ENCODE measurements around the gene PPIE.
"Not testable (repeated sequence)": the region's sequence is repeated elsewhere in the genome, so short reads cannot be mapped to it uniquely, and the experiment has no call there.

Gene PPIE

DNA sequence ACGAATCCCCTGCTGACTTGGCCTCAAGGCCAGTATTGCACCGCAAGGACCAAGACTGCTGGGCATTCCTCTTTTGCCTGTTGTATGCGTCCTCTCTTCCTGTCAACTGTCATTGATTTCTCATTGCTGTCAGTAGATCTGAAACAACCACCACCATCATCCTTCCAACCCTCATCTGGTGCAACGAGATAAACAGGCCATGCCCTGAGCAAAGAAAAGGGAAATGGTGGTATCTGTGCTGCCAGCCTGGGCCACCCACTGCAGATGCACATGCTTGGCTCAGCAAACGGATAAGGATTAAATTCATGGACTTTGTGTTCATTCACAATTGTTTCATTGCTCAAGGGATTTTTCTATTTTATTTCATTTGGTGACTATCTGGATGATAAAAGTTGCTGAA, 18.8 kb downstream of the PPIE start:
- in situ Hi-C loops (cut with MboI; ENCODE audit: low sequenced_read_pairs), result no loop called here

DNA sequence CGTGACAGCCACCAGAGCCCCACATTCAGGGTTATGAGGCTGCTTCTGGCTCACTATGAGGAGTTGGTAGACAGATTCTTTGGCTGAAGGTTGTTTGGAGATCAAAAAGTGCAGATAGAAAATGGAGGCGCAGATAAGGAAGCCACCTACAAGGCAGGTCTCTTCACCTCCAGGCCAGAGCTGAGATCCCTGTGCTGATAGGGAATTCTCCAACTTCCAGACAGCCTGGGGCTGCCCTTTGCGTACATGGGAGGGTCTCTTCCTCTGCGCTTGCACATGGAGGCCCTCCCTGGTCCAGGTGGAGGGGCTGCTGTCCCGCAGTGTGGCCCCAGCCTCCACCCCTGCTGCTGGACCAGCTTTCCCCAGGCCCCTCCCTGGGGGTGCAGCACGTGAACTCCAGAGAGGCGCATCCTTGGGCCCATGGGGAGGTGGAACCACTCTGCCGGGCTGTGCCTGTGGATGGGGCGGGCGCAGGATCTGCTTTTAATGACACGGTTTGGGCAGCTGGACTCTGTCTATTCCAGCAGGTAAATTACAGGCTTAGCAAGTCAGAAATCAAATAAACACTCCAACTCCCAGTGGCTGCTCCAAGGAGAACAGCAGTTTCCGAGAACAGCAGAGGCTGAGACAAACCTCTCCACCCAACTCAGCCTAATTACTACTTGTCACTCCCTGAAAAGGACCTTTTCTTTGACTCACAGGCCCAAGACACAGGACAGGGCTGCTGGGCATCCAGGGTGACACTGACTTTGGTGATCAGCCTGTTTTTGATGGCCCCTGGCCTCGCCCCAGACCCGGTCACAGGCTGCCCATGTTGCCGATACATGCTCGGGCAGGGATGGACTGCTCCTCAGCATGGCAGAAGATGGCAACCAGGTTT, 20.1 kb downstream of the PPIE start:
- in situ Hi-C loops (cut with MboI; ENCODE audit: low sequenced_read_pairs), result no loop called here

DNA sequence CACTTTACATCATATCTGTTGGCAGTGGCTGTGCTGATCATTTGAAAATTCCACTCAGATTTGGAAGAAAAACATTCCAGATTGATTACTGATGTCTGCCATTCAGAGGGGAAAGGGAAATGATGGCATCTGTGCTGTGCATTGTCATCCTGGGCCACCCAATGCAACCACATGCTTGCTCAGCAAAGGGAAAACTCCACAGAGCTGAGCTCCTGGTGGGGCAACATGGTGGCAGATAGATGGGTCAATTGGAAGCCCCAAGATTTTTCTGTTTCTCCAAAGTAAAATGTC, 20.7 kb downstream of the PPIE start:
- in situ Hi-C loops (cut with MboI; ENCODE audit: low sequenced_read_pairs), result no loop called here

- in situ Hi-C loops (cut with MboI; ENCODE audit: low sequenced_read_pairs), result no loop called here
Observed at GRCh38 chr1:39760074-39761008, 21.7 kb downstream of the PPIE start.

DNA sequence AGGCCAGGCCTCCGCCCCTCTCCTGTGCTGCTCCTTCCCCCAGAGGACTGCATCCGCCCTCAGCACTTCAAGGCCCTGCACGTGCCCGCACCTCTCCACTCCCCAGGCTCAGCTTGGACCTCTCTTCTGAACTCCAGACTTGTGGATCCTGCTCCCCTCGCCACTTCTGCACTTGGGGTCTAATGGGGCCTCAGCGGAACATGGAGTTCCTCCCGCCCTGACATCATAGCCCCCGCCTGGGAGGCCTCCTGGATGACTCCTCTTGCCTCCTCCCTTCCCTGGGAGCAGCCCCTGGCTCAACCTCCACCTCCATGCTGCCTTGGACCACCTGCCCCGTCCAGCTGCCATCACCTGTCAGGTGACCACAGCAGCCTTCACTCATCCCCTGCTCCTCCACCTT, 22.3 kb downstream of the PPIE start:
- in situ Hi-C loops (cut with MboI; ENCODE audit: low sequenced_read_pairs), result no loop called here

DNA sequence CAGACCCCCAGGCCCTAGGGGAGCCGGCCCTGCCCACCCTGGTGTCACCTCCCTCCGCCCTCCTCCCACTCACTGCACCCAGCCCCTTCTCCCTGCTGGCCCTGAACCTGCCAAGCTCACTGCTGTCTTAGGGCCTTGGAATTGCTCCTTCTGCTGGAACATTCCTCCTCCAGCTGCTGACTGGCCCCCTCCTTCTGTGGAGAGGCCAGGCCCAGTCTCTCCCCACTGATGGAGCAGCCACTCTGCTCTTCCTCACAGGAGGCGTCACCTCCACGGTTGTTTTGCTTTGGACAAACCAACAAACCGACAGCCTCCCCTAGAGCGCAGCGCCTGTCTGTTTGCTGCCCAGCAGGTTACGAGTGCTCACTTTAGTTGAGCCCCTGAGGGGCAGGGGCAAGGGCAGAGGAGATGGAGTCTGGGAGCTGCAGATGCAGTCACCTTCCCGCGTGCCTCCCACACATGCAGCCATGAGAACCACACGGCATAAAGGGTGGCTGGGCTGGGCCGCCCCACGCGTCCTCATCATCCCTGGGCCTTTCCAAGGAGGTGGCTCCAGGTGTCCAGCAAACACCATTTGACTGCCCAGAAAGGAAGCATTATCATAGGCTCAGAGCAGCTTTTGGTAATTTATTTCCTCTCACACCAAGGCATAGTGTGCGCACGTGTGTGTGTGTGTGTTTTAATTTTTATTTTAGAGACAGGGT, 23.0 kb downstream of the PPIE start:
- in situ Hi-C loops (cut with MboI; ENCODE audit: low sequenced_read_pairs), result no loop called here

GRCh38 chr1:39762550-39763540, 24.2 kb downstream of the PPIE start:
- in situ Hi-C loops (cut with MboI; ENCODE audit: low sequenced_read_pairs), result no loop called here

GRCh38 chr1:39763619-39764374, 25.1 kb downstream of the PPIE start:
- in situ Hi-C loops (cut with MboI; ENCODE audit: low sequenced_read_pairs), result not testable (repeated sequence)

GRCh38 chr1:39764512-39764911, 25.8 kb downstream of the PPIE start:
- in situ Hi-C loops (cut with MboI; ENCODE audit: low sequenced_read_pairs), result not testable (repeated sequence)

DNA sequence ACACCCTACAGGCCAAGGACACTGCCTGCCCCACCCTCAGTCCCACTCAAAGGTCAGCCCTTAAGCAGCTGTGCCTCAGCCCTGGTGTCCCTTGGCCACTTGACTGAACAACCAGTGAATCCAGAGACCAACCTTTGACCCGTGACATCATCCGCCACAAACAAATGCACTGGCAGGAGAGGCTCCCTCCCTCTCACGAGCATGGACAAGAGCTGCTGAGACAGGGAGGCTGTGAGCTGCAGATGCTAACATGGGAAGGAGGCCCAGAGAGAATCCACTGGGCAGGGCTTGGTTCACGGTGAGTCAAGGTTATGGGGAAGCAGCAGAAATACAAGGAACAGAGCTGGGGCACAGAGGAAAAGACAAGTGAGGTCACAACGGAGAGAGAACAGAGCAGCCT, 27.8 kb downstream of the PPIE start:
- in situ Hi-C loops (cut with MboI; ENCODE audit: low sequenced_read_pairs), result not testable (repeated sequence)

DNA sequence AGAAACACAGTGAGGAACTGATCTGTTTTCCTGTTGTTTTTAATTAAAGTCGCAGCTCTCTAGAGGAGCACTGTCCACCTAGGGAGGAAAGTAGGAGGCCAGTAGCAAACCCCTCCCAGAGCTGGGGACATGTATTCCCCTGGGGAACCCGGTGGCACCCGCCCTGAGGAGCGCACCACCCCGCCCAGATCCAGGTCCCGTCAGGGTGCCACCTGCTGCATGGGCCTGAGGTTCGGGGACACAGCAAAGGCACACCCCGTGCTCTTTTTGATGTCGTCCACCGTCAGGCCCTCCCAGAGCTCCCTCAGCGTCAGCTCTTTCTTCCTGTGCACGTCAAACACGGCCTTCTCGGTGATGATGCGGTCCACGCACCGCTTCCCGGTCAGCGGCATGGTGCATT, 30.8 kb downstream of the PPIE start:
- in situ Hi-C loops (cut with MboI; ENCODE audit: low sequenced_read_pairs), result not testable (repeated sequence)

- in situ Hi-C loops (cut with MboI; ENCODE audit: low sequenced_read_pairs), result not testable (repeated sequence)
Observed at GRCh38 chr1:39770100-39771021, 31.7 kb downstream of the PPIE start.

- in situ Hi-C loops (cut with MboI; ENCODE audit: low sequenced_read_pairs), result not testable (repeated sequence)
Observed at GRCh38 chr1:39771022-39771532, 32.4 kb downstream of the PPIE start, which contains the start of gene OXCT2. Gene OXCT2, minus strand, starts transcription at chr1:39771348. Its CDS starts 93 bp downstream, at chr1:39771255.

GRCh38 chr1:39773369-39773979, 34.8 kb downstream of the PPIE start:
- in situ Hi-C loops (cut with MboI; ENCODE audit: low sequenced_read_pairs), result not testable (repeated sequence)

DNA sequence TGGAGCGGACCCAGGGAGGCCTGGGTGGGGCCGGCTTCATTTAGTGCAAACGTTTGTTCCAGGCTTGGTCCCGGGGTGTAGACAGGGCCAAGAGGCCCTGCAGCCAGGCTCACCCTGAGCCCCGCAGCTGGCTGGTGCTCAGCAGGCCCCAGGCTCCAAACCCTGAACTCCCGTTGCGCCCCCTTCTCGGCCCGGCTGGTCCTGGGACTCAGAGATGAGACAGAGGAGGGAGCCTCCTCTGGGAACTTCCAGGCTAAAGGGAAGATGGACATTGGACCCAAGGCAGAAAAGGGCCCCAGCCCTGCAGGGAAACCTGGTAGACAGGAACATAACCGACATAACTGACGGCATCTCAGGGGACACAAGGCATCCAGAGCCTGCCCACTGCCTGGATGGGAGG, 36.5 kb downstream of the PPIE start:
- in situ Hi-C loops (cut with MboI; ENCODE audit: low sequenced_read_pairs), result not testable (repeated sequence)

- in situ Hi-C loops (cut with MboI; ENCODE audit: low sequenced_read_pairs), result not testable (repeated sequence)
Observed at GRCh38 chr1:39775676-39776399, 37.2 kb downstream of the PPIE start.

DNA sequence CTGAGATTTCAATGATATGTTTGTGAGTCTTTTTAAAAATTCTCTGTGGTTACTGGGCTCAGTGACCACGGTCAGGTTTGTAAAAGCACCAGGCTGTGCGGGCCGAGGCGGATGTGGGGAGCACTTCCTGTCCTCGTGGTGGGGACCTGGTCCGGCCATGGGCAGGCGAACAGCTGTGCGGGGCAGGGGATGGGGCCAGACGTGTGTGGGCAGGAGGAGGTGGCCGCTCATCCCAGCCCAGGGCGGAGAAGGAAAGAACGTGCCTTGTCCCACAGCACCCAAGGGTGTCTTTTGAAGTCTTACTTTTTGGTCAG, 37.7 kb downstream of the PPIE start:
- in situ Hi-C loops (cut with MboI; ENCODE audit: low sequenced_read_pairs), result no loop called here
